Measurements from ENCODE around the gene C5AR1. TPM values are rescaled to one million over a fixed set of nuclear protein-coding genes. Genes with fewer than 3 reads are reported as not detected.
A peak's percentile ranks its signal among the peaks of the same experiment; 100 is the strongest.

C5AR1 gene
- polyA plus RNA-seq, 1 of the 3 experiments (the other 2 are of a cell fraction) = 1.2 TPM

- TF ChIP-seq NRF1 (IDR thresholded peaks at IDR 0.05; ENCODE audit: low read depth, low read length) (no peak), ZBTB33 (IDR thresholded peaks at IDR 0.05; ENCODE audit: borderline replicate concordance, low read depth) (no peak), EP300 (IDR thresholded peaks at IDR 0.05; ENCODE audit: borderline replicate concordance in 1 of 2, low read depth in 1 of 2, low read length in 1 of 2) (no peak), JUND (IDR thresholded peaks at IDR 0.05) (peak; percentile 64), MAX (IDR thresholded peaks at IDR 0.05; ENCODE audit: low read depth) (no peak; the same call in 1 of the 2 replicates), NFIC (IDR thresholded peaks at IDR 0.05; ENCODE audit: borderline replicate concordance) (no peak), USF1 (IDR thresholded peaks at IDR 0.05; ENCODE audit: borderline replicate concordance, low read depth) (0 out of 2 replicates have a peak, but pooled peaks have one; percentile 7), YY1 (IDR thresholded peaks at IDR 0.05; ENCODE audit: low read depth) (no peak), FOSL2 (IDR thresholded peaks at IDR 0.05; ENCODE audit: borderline replicate concordance, low read depth) (peak; percentile 64; the same call in 1 of the 2 replicates), FOXM1 (IDR thresholded peaks at IDR 0.05; ENCODE audit: low read depth) (no peak), TCF12 (IDR thresholded peaks at IDR 0.05) (no peak), CTCF (IDR thresholded peaks at IDR 0.05) (no peak), ELF1 (IDR thresholded peaks at IDR 0.05) (no peak), RCOR1 (IDR thresholded peaks at IDR 0.05; ENCODE audit: low read length) (no peak), SIN3A (IDR thresholded peaks at IDR 0.05; ENCODE audit: borderline replicate concordance, low read depth, low read length) (peak; percentile 70; the same call in 1 of the 2 replicates)
Observed at GRCh38 chr19:47315125-47315821, 5.6 kb downstream of the C5AR1 start (continued).

- 74% methylated on average over 4 of the region's 4 CpGs for WGBS (ENCODE audit: low lambda C conversion rate)
- no peak overlapping the region for H3K4me2 ChIP-seq
- no peak overlapping the region for H2AFZ ChIP-seq (ENCODE audit: low read depth)
- no peak overlapping the region for H3K27ac ChIP-seq (ENCODE audit: low read depth in 2 of 2, low read length in 1 of 2)
- no peaks in the 10 kb centered on the region for H3K9me3 ChIP-seq
- no peaks in the 10 kb centered on the region for H3K9me2 ChIP-seq
- no peaks in the 10 kb centered on the region for H3K36me3 ChIP-seq (replicated peaks in 1 of 2; ENCODE audit: control insufficient read depth in 1 of 2, insufficient read depth in 2 of 2, low read length in 1 of 2)
- H3K4me3 ChIP-seq (ENCODE audit: low read depth in 2 of 2, low read length in 1 of 2) = no peak overlapping the region
- no peaks in the 10 kb centered on the region; a peak in 1 of 4 replicates for H3K4me1 ChIP-seq (ENCODE audit: control insufficient read depth in 1 of 2, insufficient read depth in 2 of 2, low read depth in 1 of 2, low read length in 1 of 2)
- no peak overlapping the region for H3K9ac ChIP-seq
- peaks cover 19% of the 10 kb centered on the region for H3F3A ChIP-seq (replicated peaks; ENCODE audit: insufficient read depth)
- DNase-seq = no peak
- H3K27me3 ChIP-seq (ENCODE audit: insufficient read depth) = no peaks in the 10 kb centered on the region; the same call in 1 of the 2 replicates
- no peaks in the 10 kb centered on the region for H4K20me1 ChIP-seq (ENCODE audit: insufficient read depth)
- H3K79me2 ChIP-seq (ENCODE audit: insufficient read depth) = no peaks in the 10 kb centered on the region
- POLR2A ChIA-PET = no interaction called here
- CTCF ChIA-PET = interaction anchor here (0.7 to 1.9 kb wide), 3 partner anchors 11 to 75 kb away, joined by 3 to 5 read pairs (median 5); no protein-coding TSS in a partner anchor
- TF ChIP-seq ZBTB33 (IDR thresholded peaks at IDR 0.05; ENCODE audit: borderline replicate concordance, low read depth) = no peak
- TF ChIP-seq YY1 (IDR thresholded peaks at IDR 0.05; ENCODE audit: low read depth) = no peak
- TF ChIP-seq MAX (IDR thresholded peaks at IDR 0.05; ENCODE audit: low read depth) = no peak
- no peak for TF ChIP-seq NFIC (IDR thresholded peaks at IDR 0.05; ENCODE audit: borderline replicate concordance)
- no peak for TF ChIP-seq TCF12 (IDR thresholded peaks at IDR 0.05)
- TF ChIP-seq USF2 (IDR thresholded peaks at IDR 0.05; ENCODE audit: borderline replicate concordance, low read depth, low read length) = no peak
- no peak for TF ChIP-seq RXRA (IDR thresholded peaks at IDR 0.05; ENCODE audit: borderline replicate concordance, low read depth)
- TF ChIP-seq MEF2A (IDR thresholded peaks at IDR 0.05; ENCODE audit: borderline replicate concordance, low read depth) = no peak
- no peak for TF ChIP-seq SMC3 (IDR thresholded peaks at IDR 0.05; ENCODE audit: low read depth, low read length)
- TF ChIP-seq NRF1 (IDR thresholded peaks at IDR 0.05; ENCODE audit: low read depth, low read length) = no peak
Observed at GRCh38 chr19:47316513-47316912, 6.9 kb downstream of the C5AR1 start.

Measured in SK-N-SH (cell line).